ENCODE results near the gene NPFFR1.

NPFFR1 gene, protein sequence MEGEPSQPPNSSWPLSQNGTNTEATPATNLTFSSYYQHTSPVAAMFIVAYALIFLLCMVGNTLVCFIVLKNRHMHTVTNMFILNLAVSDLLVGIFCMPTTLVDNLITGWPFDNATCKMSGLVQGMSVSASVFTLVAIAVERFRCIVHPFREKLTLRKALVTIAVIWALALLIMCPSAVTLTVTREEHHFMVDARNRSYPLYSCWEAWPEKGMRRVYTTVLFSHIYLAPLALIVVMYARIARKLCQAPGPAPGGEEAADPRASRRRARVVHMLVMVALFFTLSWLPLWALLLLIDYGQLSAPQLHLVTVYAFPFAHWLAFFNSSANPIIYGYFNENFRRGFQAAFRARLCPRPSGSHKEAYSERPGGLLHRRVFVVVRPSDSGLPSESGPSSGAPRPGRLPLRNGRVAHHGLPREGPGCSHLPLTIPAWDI

DNA sequence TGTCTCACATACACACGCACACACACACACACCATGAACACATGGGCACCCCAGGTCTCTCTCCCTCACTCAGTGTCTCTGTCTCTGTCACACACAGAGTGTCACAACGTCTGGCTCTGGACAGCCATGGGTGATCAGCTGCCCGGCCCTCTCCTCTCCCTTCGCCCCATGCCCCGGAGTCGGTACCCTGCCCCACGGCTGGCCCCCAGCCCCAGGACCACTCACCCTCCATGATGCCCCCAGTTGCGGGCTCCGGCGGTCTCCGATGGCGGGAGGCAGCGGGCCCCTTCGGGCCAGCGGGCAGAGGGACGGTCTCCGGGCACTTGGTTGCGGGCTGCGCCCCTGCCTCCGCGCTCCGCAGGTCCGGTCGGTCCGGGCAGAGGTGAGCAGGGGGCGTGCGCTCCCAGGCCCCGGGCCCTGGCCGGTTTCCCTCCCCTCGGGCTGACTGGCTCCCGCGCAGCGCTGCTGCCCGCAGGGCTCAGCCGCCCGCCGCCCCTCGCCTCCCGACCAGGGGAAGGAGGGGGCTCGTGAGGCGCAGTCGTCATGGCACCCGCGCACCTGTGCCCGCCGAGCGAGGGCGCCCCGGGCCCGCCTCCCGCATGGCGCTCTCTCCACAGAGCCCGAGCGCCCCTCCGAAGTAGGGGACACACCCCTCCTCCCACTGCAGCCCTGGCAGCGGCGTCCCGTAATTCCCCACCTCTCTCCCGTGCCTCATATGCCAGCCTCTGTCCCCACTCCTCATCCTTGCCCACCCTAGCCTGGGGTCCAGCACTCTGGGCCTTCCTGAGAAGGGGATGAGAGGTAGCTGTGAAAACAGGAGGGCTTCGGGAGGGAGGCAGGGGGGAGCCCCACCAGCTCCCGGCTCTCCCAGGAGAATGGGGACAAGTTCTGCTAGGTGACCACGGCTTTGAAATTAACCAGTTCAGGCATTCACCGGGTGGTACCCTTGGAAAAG lies at the start of gene NPFFR1:
Gene NPFFR1, minus strand, starts transcription at position 560 of the 955 bp plus-strand sequence. Its CDS starts 328 bp downstream, at position 232.
- DNase-seq, result no peak

DNA sequence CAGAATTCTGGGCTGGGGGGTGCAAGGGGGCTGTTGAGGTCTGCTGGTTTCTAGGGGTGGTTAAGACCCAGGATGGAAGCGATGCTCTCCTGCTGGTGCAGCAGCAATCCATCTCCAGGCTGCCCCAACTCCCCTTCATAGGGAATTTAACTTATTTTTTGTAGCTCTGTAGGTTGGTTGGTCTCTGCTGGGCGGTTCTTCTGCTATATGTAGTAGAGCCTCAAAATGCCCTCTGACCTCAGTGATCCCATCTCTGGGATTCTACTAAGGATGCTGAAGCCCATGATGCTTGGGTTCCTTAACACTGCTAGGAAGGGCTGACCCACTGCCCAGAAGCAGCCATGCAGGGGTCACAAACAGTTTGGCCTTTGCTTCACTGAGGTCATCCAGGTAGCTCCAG lies 49.5 kb upstream of the NPFFR1 start:
- no peak for DNase-seq

DNA sequence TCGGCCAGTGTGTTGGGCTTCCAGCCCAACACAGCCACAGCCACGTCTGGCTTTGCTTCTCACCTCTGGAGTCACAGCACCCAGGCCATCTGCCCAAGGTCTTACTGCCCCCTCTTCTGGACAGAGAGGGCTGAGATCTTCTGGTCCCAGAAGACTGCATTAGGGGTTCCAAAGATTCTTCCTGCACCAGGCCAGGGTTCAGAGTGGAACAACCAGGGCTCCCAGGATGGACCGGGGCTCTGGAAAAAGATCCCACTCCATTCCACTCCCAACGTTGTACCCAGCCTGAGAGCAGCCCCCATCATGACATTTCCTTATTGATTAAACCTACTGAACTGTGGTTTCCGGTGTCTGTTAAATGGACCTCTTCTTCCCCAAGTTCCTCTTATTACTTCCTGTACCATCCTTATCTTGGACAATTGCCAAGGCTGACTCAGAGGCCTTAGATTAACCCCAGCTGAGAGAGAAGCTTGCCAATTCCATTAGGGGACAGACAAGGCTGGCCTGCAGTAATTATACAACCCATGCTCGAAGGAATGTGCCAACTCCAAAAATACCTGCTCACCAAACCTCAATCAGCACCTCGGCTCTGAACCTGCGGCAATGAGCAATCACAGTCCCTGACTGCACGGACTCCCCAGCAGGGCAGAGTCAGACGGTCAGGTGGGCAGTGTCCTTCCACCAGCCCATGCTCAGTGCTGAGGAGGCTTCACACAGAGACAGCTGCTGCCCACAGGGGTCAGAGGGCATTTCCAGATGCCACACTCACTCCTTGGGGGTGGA lies 47.9 kb upstream of the NPFFR1 start:
- DNase-seq, result peak; percentile 42

DNA sequence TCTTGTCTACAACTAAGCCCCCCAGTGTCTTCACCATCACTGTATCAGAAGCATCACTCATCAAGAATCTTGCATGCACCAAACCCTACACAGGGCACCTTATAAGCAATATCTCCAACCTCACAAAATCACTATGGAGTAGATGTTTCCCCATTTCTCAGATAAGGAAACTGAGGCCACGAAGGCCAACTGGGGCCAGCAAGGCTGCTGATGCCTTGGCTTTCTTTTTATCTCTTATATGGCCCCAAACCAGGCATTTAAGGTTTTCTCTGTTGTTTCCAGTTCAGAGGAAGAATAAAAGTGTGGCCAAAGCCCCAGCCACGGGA lies 47.3 kb upstream of the NPFFR1 start:
- DNase-seq, result no peak

DNA sequence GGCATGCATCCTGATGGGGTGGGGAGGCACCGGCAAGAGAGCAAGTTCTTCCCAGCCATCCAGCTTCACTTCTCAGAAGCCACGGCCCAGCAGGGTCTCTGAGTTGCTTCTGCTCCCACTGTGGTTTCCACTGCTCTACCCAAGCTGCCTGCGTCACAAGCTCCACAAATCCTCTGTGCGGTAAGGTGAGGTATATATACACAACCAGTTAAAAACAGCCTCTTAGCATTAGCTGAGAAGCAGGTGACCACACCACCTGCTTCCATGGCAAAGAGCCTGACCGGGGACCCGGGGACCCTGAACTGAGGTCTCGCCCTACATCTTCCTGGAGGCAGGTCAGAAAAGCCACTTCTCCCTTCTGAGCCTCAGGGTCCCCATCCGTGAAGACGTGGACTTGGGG lies 46.9 kb upstream of the NPFFR1 start:
- no peak for DNase-seq

DNA sequence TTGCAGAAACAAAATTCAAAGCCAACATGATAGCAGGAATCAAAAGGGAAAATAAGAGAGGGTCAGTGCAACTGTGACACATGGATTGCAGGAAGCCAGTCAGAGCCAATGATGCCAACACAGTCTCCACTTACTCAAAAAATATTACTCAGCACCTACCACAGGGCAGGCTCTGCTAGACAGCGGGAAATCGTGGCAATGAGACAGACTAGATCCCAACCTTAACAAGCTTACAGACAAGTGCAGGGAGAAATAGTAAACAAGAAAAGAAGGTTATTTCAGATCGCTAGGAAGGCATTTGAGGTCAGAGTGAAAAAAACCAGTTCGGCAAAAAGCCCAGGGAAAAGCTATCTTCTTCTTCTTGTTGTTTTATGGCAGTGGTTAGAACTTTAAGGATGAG lies 45.2 kb upstream of the NPFFR1 start:
- no peak for DNase-seq

DNA sequence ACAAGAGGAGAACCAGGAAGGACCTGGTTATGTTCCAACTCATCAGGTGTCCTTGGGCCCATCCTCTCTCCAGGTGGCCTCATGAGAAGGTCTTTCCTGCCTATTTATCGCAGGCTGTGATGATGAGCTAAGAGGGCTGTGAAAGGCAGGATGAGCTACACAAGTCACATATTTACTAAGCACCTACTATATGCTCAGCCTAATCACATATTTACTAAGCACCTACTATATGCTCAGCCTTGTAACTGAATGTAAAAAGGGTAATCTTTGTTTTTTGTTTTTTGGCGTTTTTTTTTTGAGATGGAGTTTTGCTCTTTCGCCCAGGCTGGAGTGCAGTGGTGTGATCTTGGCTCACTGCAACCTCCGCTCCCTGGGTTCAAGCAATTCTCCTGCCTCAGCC lies 44.2 kb upstream of the NPFFR1 start:
- DNase-seq, result no peak

DNA sequence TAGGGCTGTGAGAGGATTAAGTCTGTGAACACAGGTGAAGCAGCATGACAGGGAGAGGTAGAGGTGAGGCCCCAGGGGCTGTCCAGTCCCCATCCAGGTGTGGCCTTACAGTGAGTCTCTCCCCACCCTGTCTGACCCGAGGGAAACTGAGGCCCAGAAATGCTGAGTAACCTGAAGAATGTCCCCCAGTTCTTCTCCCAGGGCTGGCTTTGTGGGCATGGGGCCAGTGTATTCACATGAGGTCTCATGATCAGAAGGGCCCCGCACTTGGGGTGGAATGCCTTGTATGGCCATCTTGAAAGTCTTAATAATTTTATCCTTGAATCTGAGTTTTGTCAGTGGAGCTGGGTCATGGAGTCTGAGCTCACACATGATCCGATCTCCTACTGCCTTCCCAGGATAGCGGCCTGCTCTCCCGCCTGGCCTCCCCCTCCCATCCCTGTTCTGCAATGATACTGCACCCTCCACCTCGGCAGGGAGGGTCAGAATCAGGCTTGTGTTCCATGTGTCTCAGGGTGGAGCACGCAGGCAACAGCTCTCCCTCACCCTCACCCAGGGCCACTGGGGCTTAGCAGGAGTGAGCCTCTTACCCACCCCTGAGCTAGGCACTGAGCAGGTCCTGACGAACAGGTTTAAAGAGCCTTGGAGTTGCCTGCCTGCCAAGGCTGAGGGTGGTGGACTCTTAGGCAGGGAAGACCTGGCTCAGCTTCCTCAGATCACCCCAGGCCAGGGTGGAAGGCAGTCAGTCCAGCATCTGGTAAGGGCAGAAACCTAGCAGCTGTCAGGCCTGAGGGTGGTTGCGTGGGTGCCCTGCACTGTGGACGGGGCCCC lies 41.4 kb upstream of the NPFFR1 start:
- DNase-seq, result no peak

DNA sequence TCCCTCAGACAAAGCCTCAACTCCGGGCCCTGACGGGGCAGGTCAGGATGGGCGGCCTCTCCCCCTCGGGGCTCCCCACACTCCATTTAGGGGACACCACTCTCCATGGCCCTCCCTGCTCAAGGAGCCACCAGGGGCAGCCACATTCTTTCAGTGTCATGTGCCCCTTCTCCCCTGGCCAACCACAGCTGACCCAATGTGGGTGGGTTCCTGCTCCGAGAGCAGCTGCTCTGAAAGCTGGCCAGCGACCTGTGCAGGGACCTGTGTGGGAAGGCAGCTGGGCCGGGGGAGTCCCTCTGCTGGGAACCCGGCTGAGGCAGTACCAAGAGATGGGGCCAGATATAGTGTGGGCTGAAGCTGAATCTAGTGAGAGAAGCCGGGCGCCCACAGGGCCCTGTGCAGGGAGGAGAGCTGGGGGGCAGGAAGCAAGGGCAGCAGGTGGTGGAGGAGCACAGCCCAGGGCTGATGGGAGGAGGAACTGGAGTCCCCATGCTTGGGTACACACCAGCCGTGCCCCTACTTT lies 40.6 kb upstream of the NPFFR1 start:
- no peak for DNase-seq

DNA sequence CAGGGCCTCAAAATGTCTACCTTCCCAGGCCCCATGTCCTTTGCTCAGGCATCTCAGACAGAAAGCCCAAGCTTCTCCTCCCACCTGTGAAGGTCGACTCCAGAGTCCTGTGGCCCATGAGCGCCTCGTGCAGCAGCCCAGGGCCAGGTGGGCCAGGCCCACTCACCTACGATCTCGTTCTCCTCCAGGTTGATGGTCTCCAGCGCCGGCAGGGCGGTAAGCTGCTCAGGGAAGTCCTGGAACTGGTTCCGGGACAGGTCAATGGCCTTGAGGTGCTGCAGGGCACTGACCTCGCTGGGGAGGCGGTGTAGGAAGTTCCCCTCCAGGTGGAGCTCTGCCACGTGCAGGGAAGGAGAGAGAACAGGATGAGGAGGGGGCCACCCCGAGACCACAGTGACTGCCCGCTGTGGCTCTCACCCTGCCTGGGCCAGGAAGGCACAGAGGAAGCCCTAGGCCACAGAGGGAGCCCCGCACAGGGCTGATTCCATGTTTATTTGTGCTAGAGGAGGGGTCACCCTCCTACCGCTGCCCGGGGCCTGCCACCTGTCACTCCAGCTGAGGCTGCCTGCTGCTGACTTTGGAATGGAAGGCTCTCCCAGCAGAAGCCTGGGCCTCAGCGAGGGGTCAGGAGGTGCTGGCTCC lies 40.0 kb upstream of the NPFFR1 start:
- DNase-seq, result no peak

DNA sequence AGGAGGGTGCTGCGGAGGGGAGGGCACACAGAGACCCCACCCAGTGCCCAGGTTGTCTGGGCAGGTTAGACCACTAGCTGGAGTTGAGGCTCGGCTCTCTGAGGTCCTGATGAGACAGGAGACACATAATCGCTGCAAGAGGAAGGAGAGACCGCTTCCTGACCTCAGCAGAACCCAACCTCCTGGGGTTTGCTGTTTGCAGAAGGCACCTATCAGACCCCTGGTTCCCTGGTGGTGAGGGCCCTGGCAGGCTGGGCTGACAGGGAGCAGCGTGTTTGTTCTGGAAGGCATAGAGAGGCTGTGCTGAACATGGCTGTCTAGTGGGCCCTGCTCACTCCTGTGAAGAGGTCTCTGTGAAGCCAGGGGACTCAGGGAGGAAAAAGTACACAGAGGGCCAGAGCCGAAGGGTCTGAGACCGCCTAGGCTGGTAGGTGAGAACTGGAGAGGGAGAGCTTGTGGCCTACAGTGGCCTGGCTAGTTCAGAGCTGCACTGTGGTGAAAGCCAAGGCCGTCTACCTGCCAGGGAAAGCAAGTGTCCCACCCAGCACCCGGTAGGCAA lies 39.4 kb upstream of the NPFFR1 start:
- DNase-seq, result no peak

DNA sequence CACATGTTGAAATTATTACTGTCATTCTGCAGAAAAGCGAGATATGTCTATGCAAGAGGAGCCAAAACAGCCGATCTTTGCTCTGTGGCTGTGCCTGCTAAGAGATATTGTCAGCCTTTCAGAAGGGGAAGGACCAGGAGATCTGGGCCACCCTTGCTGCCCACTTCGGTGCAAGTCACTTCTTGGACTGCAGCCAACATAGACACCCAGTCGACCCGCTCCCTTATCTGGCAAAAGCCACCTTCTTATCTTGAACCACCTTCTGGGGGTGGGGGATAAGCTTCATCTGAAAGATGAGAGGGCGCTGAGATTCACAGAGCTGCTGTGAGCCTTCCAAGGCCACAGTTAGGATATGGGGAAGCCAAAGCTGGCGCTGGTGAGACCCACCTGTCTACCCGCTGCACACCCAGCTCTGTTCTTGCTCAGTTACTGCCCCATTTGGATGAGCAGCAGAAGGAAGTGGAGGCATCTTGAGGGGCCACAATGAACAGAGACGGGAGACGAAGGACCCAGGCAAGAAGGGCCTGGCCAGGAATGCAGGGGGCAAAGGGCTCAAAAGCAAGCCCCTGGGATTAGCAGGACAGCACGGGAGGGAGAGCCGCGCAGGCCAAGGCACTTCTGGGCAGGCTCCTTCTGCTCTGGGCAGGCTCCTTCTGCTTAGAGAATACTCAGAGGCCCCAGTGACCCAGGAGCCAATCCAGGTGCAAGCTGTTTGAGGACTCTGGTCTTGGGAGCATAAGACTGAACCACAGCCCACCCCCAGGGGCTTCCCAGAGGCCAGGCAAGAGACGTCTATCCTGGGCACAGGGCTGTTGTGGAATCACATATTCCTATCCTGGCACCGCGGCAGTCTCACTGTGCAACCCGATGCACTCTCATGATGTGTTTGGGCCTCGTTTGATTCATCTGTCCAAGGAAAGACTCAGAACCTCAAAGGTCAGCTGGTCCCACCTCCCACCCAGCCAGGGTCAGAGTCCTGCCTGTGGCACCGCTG lies 38.4 kb upstream of the NPFFR1 start:
- DNase-seq, result no peak

DNA sequence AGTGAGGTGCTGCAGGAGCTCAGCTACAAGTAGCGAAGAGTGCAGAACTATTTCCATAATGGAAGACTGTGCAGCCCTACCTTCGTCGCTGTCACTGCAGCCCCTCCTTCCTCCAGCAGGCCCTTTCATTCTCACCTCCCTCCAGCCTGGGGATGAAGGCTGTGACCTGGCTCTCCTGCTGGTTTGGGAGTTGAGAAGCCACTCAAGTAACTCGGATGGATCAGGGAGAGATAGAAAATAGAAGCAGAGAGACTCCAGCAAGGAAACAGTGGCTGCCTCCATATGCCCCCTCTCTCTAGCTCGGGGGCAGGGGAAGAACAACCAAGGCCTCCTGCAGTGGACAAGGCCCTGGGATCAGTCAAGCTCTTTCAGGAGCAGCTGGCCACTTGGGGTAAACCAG lies 37.4 kb upstream of the NPFFR1 start:
- no peak for DNase-seq

DNA sequence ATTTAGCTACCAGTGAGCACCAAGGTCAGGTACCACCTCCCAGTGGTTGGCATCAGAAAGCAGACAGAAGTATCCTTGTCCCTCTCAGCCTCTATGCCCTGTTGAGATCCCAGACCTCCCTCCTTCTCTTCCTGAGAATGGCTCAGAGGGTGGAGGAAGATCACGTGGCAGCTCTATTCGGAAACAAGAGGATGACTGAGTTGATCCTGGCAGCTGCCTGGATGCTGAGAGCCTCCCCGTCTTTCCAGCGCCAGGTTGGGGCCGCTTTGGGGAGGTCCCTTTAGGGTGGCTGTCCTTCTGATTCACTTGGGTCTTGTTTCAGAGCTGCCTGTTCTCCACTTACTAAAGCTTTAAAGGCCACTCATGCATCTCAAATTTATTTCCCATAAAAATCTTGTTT lies 36.9 kb upstream of the NPFFR1 start:
- no peak for DNase-seq

DNA sequence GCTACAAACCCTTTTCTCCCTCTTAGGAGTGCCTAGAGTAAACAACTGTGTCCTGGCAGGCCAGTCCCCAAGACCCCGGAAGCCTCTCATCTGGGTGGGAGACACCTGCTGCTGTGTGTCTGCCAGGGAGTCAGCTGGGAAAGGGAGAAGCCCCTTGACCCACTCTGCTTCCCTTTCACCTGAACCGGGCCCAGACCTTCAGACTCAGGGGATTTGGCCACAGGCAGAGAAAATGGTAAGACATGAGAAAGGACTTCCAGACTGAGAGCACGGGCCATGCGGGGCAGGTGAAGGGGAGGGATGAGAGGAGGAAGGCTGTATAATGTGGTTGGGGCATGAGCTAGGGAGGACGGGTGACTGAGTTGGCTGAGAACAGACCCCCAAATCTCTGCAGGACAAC lies 36.0 kb upstream of the NPFFR1 start:
- DNase-seq, result no peak

DNA sequence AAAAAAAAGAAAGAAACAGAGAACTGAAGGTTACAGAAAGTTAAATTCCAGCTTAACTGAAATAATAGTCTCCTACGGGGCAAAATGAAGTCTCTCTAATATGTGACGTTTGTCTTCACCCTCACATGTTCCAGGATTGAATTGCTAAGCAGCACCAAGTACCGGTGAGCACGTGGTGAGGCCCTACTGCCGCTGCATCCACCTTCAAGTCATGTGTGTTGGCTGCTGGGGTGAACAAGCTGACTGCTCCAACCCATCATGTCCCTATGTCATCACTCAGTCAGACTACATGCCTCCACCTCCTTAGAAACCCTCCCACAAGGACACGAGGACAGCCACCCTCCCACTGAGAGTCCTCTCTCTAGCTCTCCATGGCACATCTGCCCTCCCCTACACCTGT lies 35.4 kb upstream of the NPFFR1 start:
- no peak for DNase-seq

DNA sequence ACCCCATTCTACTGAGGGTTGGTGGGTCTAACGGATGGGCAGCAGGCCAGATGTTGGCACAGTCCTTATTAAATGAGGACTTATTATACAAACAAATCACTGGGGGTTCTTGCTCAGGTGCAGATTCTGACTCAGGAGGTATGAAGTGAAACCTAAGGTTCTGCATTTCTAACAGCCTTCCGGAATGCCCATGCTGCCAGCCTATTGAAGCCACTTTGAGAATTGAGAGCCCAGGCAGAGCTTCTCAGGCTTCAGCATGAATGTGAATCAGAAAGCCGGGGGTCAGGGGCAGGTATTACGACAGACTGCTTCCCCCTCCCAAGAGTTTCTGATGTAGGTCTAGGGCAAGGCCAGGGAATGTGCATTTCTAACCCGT lies 34.1 kb upstream of the NPFFR1 start:
- DNase-seq, result no peak

DNA sequence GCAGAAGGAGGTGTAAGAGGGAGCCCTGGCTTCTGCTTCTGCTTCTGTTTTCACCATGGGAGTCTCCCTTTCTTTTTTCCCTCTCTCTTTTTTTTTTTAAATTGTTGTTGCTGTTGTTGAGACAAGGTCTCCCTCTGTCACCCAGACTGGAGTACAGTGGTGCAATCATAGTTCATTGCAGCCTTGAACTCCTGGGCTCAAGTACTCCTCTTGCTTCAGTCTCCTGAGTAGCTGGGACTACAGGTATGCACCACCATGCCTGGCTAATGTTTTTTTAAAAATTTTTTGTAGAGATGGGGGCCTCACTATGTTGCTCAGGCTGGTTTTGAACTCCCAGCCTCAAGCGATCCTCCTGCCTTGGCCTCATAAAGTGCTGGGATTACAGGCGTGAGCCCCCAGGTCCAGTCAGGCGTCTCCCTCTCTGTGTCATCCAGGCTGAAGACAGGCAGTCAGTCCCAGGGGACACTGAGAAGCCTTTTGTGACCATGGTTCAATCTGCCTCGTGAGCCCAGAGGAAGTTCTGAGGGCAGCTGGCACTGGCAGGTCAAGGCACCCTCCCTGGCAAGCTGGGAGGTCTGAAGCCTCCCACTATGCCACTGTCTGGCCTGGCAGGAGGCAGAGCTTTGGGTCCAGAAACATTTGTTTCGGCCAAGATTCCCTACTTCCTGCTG lies 33.6 kb upstream of the NPFFR1 start:
- DNase-seq, result no peak

DNA sequence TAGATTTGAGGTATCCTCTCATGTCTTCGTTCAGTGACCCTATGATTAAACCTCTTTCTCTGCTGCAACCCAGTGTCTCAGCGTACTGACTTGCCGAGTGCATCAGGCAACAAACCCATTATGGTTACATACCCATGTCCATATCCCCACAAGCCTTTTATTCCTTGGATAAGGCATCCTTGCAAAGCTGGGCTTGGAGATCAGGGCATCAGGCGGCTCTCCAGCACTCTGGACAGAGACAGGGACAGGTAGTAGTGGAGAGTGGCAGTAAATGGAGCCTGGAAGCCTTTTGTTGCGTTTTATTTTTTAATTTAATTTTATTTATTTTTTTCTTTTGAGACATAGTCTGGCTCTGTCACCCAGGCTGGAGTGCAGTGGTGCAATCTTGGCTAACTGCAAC lies 32.0 kb upstream of the NPFFR1 start:
- no peak for DNase-seq

Measured in amniotic stem cell (primary cell).